SK-N-SH treated with all-trans-retinoic acid at 6 μM for 48 hours (cell line): ENCODE measurements around the gene GPR151.

ENCODE experiments used
- ESRRG ChIP-seq: fragments of 250-450 bp; sonication (Bioruptor Pico); IDR thresholded peaks from 2 replicates; pipeline ENCODE4 v1.6.1; 2021; ENCODE audit warnings: mild to moderate bottlenecking
- SNAI2 ChIP-seq: fragments of 250-450 bp; sonication (Bioruptor Pico); IDR thresholded peaks from 2 replicates; pipeline ENCODE4 v1.5.0; 2020; ENCODE audit warnings: mild to moderate bottlenecking, moderate library complexity
- TCF4 ChIP-seq: fragments of 250-450 bp; sonication (Bioruptor Pico); IDR thresholded peaks from 2 replicates; pipeline ENCODE4 v1.8.0; 2021; ENCODE audit warnings: mild to moderate bottlenecking, moderate library complexity, borderline replicate concordance
- ZNF565 ChIP-seq: fragments of 450-650 bp; formaldehyde crosslinking; conservative IDR thresholded peaks from 2 replicates; pipeline ENCODE4 v1.5.0; 2020; ENCODE audit warnings: low read depth, mild to moderate bottlenecking, moderate library complexity
- ZNF70 ChIP-seq: fragments of 450-650 bp; formaldehyde crosslinking; IDR thresholded peaks from 2 replicates; pipeline ENCODE4 v1.5.0; 2020; ENCODE audit warnings: mild to moderate bottlenecking, moderate library complexity
- ZNF8 ChIP-seq: fragments of 450-650 bp; formaldehyde crosslinking; IDR thresholded peaks from 2 replicates; pipeline ENCODE4 v1.5.0; 2020; ENCODE audit warnings: mild to moderate bottlenecking, moderate library complexity
- TF ChIP-seq, protein P1 (sequence below): fragments of 250-450 bp; sonication (Bioruptor Pico); IDR thresholded peaks from 2 replicates; pipeline ENCODE4 v1.5.1; 2021; ENCODE audit warnings: mild to moderate bottlenecking, moderate library complexity
- TF ChIP-seq, protein P2 (sequence below): fragments of 250-450 bp; sonication (Bioruptor Pico); IDR thresholded peaks from 2 replicates; pipeline ENCODE4 v1.8.0; 2020; ENCODE audit warnings: mild to moderate bottlenecking, moderate library complexity, borderline replicate concordance
- TF ChIP-seq, protein P3 (sequence below): fragments of 250-450 bp; sonication (Bioruptor Pico); IDR thresholded peaks from 2 replicates; pipeline ENCODE4 v1.8.0; 2021; ENCODE audit warnings: low read depth, mild to moderate bottlenecking, moderate library complexity, borderline replicate concordance

DNA sequence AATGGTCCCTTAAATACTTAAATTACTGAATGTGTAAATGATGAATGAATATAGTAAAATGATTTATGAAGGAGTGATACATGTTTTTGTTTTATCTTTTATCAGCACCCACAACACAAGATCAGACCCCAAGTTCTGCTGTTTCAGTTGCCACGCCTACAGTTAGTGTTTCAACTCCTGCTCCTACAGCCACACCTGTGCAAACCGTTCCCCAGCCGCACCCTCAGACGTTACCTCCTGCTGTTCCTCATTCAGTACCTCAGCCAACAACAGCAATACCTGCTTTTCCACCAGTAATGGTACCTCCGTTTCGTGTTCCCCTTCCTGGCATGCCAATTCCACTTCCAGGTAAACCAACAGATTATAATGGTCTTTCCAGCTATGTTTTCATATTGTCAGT, 52.5 kb downstream of the GPR151 start:
- TF ChIP-seq, protein P1, sequence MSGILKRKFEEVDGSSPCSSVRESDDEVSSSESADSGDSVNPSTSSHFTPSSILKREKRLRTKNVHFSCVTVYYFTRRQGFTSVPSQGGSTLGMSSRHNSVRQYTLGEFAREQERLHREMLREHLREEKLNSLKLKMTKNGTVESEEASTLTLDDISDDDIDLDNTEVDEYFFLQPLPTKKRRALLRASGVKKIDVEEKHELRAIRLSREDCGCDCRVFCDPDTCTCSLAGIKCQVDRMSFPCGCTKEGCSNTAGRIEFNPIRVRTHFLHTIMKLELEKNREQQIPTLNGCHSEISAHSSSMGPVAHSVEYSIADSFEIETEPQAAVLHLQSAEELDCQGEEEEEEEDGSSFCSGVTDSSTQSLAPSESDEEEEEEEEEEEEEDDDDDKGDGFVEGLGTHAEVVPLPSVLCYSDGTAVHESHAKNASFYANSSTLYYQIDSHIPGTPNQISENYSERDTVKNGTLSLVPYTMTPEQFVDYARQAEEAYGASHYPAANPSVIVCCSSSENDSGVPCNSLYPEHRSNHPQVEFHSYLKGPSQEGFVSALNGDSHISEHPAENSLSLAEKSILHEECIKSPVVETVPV (CRISPR knock-in tag), result no peak
- TF ChIP-seq ZNF8, result no peak
- TF ChIP-seq ZNF70, result no peak
- TF ChIP-seq, protein P2, sequence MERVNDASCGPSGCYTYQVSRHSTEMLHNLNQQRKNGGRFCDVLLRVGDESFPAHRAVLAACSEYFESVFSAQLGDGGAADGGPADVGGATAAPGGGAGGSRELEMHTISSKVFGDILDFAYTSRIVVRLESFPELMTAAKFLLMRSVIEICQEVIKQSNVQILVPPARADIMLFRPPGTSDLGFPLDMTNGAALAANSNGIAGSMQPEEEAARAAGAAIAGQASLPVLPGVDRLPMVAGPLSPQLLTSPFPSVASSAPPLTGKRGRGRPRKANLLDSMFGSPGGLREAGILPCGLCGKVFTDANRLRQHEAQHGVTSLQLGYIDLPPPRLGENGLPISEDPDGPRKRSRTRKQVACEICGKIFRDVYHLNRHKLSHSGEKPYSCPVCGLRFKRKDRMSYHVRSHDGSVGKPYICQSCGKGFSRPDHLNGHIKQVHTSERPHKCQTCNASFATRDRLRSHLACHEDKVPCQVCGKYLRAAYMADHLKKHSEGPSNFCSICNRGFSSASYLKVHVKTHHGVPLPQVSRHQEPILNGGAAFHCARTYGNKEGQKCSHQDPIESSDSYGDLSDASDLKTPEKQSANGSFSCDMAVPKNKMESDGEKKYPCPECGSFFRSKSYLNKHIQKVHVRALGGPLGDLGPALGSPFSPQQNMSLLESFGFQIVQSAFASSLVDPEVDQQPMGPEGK (CRISPR knock-in tag), result no peak
- TF ChIP-seq SNAI2 (CRISPR knock-in tag), result no peak
- TF ChIP-seq, protein P3, sequence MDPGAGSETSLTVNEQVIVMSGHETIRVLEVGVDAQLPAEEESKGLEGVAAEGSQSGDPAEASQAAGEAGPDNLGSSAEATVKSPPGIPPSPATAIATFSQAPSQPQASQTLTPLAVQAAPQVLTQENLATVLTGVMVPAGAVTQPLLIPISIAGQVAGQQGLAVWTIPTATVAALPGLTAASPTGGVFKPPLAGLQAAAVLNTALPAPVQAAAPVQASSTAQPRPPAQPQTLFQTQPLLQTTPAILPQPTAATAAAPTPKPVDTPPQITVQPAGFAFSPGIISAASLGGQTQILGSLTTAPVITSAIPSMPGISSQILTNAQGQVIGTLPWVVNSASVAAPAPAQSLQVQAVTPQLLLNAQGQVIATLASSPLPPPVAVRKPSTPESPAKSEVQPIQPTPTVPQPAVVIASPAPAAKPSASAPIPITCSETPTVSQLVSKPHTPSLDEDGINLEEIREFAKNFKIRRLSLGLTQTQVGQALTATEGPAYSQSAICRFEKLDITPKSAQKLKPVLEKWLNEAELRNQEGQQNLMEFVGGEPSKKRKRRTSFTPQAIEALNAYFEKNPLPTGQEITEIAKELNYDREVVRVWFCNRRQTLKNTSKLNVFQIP (CRISPR knock-in tag), result no peak
- no peak for TF ChIP-seq ESRRG (CRISPR knock-in tag)
- TF ChIP-seq ZNF565 (CRISPR knock-in tag), result no peak
- no peak for TF ChIP-seq TCF4 (CRISPR knock-in tag)
